ENCODE measurements around the gene CDK5R1. TPM values are rescaled to one million over a fixed set of nuclear protein-coding genes. Genes with fewer than 3 reads are reported as not detected.

CDK5R1 gene
- total RNA-seq, 1 donor from 2014 or later: 271 TPM

GRCh38 chr17:32491371-32492263 lies 4.8 kb downstream of the CDK5R1 start:
- DNase-seq (ENCODE audit: low spot score in 2 of 2) (no peak), FAIRE-seq (no peak)

GRCh38 chr17:32492264-32492589 lies 5.4 kb downstream of the CDK5R1 start:
- FAIRE-seq (no peak), DNase-seq (ENCODE audit: low spot score in 2 of 2) (no peak)

- DNase-seq (ENCODE audit: low spot score in 2 of 2) (no peak), FAIRE-seq (no peak)
Measured at GRCh38 chr17:32492648-32493289, 6.0 kb downstream of the CDK5R1 start.

DNA sequence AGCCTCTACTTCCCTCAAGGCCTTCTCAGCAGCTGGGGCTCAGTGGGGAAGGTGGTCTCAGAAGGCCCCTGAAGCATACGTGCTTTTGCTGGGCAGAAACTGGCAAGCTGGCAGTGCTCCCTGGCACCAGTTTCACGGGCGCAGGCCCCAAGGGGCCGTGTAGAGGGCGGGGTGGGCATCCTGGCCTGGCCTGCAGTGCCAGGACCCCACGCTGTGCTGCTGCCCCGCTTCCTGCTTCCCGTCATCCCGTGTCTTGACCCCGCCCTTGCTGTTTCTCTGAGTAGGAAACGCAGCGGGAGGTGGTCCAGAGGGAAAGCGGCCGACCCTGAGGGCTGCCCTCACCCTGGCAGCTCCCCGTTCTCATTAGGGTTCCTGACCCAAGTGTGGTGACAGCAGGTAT lies 6.8 kb downstream of the CDK5R1 start:
- DNase-seq (ENCODE audit: low spot score in 2 of 2) (no peak), FAIRE-seq (no peak)

GRCh38 chr17:32493976-32494513 lies 7.3 kb downstream of the CDK5R1 start:
- FAIRE-seq: no peak
- DNase-seq (ENCODE audit: low spot score in 2 of 2): no peak

GRCh38 chr17:32494621-32495358 lies 8.0 kb downstream of the CDK5R1 start:
- no peak for DNase-seq (ENCODE audit: low spot score in 2 of 2)
- no peak for FAIRE-seq

DNA sequence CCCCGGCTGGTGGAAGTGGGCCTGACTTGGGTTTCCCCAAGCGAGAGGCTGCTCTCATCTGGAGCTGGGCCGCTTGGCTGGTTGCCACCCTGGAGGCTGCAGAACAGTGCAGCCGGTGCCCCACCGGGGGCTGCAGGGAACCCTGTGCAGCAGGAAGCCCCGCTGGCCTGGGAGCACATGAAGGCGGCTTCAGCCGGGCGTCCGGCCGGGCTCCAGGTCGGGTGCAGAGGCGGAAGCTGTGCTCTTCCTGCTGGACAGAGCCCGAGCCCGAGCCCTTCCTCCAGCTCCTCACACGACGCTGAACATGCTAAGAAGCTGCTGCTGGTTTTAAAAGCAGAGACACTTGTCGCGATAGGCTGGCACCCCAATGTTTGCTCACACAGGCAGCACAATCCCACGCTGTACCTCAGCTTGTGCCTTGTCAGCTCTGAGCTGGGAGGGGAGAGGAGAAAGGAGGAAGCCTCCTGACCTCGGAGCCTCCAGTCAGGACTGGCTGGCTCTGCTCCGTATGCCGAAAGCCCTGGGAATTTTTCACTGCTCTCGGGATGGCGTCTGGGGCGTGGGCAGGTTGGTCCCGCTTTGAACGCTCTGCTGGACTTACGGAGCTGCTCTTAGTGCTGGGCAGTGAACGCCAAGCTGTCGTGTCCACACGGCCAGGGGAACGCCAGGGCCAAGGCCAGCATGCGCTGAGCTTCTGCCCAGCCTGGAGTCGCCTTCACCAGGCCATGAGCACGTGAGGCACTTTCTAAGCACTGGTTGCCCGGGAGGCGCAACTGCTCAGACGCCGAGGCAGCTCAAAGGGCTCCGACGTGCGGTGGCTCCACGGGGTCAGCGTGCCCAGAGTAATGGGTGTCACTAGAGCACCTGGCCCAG lies 8.8 kb downstream of the CDK5R1 start:
- FAIRE-seq (no peak), DNase-seq (ENCODE audit: low spot score in 2 of 2) (no peak)

GRCh38 chr17:32496395-32497073 lies 9.7 kb downstream of the CDK5R1 start:
- no peak for DNase-seq (ENCODE audit: low spot score in 2 of 2)
- no peak for FAIRE-seq

- no peak for FAIRE-seq
- DNase-seq (ENCODE audit: low spot score in 2 of 2): no peak
Measured at GRCh38 chr17:32497431-32498205, 10.8 kb downstream of the CDK5R1 start.

DNA sequence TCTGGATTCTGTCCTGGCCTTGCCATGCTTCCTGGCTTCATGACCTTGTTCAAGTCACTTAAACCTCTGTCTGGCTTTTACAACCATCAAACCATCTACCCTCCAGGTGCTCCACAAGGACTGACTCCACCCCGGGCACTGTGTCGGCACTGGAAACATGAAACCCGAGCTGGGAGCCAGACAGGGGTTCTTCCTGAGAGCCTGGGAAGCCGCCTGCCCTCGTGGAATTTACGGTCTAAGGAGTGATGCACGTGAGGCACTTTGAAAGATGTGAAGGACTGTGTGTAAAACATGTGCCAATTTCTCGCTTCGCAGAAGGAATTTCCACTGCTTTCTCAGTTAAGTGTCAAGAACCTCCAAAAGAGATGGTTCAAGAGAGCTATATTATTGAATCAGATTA lies 11.6 kb downstream of the CDK5R1 start:
- FAIRE-seq: no peak
- DNase-seq (ENCODE audit: low spot score in 2 of 2): no peak

GRCh38 chr17:32502013-32502412 lies 15.2 kb downstream of the CDK5R1 start:
- FAIRE-seq (no peak), DNase-seq (ENCODE audit: low spot score in 2 of 2) (no peak)

DNA sequence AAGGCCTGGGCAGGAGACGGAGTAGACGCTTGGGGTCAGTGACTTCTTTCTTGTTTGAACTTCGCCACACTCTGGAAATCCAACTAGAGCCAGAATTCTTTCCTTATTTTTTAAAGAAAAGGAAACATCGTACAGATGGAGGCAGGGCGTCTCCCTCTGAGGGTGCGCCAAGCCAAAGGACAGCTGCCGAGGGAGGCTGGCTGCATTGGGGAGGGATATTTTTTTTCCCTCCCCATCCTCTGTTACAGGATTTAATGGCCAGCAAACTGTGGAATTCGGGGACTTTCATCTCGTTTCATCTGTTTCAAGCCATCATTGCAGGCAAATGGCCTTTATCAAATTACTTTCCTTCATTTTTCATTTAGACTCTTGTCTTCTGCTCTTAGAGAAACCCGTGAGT lies 15.9 kb downstream of the CDK5R1 start:
- FAIRE-seq (no peak), DNase-seq (ENCODE audit: low spot score in 2 of 2) (no peak)

DNA sequence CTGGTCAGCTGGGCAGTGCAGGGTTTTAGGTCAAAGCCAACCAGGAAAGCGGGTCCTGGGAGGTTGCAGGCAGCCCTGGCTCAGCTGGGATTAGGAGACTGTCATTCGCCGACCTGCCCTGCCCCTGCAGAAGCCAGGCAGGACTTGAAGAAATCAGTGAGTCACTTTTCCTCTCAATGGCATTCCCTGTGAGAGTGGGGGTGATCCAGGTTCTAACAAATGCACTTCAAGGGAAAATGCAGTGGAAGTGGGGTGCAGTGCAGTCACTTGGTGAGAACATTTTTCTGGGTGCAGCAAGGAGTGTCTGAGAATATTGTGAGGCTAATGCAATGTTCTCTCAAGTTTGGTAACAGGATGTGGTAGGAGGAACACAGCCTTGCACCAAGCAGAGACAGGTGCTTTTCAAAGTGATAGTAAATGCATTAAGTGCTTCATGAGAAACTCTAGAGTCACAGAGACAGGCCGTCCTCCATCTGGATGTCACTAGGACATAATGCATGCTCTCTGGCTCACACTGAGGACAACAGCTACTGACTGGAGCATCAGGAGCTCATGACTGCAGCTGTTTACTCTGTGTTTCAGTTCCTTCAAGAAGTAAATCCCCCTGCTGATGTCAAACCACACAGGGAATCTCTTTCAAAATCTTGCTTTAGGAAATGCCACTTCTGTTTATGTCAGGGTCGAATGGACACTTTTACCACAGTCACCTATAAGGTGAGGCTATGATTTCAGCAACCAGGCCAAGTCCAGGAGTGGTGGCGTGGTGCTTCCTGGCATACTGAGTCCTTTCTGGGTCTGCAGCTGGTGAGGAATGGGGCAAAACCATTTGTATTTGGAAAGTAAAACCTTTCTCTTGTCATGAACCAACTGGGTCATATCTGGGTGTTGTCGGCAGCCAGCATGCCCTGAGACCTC lies 16.7 kb downstream of the CDK5R1 start:
- no peak for FAIRE-seq
- DNase-seq (ENCODE audit: low spot score in 2 of 2): no peak

GRCh38 chr17:32504166-32504990 lies 17.6 kb downstream of the CDK5R1 start:
- DNase-seq (ENCODE audit: low spot score in 2 of 2) (no peak), FAIRE-seq (no peak)

- FAIRE-seq: no peak
Measured at GRCh38 chr17:32508926-32509325, 22.1 kb downstream of the CDK5R1 start.

DNA sequence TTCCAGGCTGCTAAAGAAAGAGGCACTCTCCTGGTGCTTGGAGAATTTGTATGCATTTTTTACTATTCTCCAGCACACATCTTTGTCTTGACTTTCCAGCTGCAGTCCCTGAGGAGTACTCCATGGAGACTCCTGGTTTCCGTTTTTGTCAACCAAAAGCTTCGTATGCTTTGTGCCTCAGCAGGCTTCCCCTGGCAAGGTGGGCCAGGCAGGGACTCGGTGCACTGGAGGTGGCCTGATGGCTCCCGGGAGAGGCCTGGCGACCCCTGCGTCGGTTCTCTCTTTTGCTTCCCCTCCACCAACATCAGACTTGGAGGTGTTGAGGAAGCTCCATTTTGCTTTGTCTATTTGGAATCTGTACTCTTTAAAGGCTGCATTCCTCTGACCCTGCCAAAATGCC lies 23.7 kb downstream of the CDK5R1 start:
- DNase-seq (ENCODE audit: low spot score in 2 of 2) (no peak), FAIRE-seq (no peak)

More at GRCh38 chr17:32508926-32509325, 22.1 kb downstream of the CDK5R1 start:
- no peak for DNase-seq (ENCODE audit: low spot score in 2 of 2)

- FAIRE-seq (no peak), DNase-seq (ENCODE audit: low spot score in 2 of 2) (no peak)
Measured at GRCh38 chr17:32512328-32512727, 25.5 kb downstream of the CDK5R1 start.
